Measurements from ENCODE around the gene VCPKMT.

GRCh38 chr14:50091240-50091913 is 25.0 kb downstream of the VCPKMT start:
- TF ChIP-seq CTCF (IDR thresholded peaks at IDR 0.05) (no peak), EP300 (IDR thresholded peaks at IDR 0.05) (no peak)

Measured in suprapubic skin (tissue), 3 donors.